Pericardium fibroblast (primary cell): ENCODE measurements around the gene CCL3. TPM values are rescaled to one million over a fixed set of nuclear protein-coding genes. Genes with fewer than 3 reads are reported as not detected.

Experiments
- total RNA-seq: library from RNA; depleted of rRNA; stranded (reverse); fragments of >200 nt; gene quantifications from 2 replicates; pipeline ENCODE4 v1.2.3, GENCODE V29; 2015

CCL3 gene
- total RNA-seq, result not detected in 2 replicates

DNA sequence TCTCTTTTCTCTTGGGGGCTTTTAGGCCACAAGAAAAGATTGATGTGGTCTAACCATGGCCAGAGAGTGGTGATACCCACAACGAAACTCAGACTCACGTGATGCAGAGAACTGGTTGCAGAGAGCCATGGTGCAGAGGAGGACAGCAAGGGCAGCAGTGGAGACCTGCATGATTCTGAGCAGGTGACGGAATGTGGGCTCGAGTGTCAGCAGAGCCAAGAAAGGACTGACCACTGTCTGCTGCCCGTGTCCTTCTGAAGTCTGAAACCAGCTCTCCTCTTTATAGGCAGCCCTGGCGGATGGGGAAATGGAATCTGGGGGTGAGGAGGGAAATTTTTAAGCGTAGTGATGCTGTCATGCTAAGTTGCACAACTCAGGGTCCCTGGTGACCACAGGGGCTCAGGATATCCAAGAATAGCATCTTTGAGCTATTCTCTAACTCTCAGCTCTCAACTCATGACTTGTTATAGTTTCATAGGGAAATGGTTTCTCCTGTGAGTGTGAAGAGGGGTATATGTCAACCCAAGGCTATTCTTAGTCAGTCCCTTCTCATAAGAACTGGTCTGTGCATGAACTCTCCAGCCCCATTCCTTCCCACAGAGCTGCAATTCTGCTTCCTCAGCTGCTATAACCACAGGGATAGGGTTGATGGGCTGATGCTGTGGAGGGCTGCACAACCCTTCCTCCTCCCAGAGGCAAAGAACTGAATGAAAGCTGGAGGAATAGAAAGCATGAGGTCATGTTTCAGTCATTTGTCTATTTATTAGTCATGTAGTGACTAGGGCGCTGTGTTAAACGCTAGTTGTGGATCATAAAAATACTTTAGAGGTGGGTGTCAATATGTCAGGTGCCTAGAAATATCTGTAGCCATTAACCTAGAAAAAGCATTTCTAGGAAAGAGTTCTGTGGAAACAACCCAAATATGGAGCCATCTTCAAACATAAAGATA lies at the start of gene CCL3:
Gene CCL3, minus strand, starts transcription at position 256 of the 949 bp plus-strand sequence. Its CDS starts 85 bp downstream, at position 171.

DNA sequence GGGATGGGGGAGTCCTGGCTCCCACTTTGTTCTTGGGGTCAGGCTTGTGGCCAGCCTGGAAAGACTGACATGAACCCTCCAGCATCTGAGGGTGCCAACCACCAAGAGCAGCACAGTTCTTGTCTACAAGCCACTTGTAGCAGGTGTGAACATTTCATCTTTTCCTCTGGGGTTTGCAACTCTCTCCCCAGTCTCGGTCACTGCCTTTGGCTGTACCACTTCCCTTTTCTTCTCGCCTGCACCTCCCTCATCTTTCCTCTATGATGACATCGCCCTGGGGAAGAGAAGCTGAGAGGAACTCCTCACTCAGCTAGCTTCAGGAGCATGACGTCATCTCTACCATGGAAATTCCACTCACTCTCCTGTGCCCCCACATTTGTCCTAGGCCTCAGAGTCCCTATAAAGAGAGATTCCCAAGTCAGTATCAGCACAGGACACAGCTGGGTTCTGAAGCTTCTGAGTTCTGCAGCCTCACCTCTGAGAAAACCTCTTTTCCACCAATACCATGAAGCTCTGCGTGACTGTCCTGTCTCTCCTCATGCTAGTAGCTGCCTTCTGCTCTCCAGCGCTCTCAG lies 13.5 kb upstream of the CCL3 start, which contains the start of gene CCL4:
Gene CCL4, plus strand, starts transcription at position 427 of the 575 bp plus-strand sequence. Its CDS starts 79 bp downstream, at position 506.

DNA sequence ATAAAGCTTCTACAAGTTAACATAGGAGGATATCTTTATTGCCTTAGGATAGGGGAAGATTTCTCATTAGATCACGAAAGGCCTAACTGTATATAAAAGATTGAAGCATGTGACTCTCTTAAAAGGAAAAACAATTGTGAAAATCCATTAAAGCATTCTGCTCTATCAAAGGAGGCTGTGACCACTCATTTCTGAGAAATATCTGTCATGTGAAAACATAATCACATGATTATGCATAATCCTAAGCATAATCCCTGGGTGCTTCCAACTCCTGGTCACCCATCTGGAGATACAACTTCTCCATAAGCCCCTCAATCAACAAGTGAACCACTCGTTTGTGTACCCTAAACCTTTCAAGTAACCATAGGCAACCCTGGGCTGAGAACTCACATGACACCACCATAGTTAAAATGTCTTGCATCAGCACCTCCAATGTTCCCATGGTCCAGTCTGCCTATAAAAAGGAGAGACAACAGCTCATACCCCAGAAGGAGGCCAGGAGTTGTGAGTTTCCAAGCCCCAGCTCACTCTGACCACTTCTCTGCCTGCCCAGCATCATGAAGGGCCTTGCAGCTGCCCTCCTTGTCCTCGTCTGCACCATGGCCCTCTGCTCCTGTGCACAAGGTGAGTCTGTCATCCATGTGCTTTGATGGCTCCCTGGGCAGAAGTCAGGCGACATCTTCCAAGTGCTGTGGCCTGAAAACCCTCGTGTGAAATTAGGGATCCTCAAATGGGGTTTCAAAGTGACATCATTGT lies 26.0 kb downstream of the CCL3 start, which contains the start of gene CCL18:
Gene CCL18, plus strand, starts transcription at position 487 of the 756 bp plus-strand sequence. Its CDS starts 71 bp downstream, at position 558.

Other genes with a start within 250 kb of the CCL3 start
- gene HEATR9, start 221.3 kb downstream of the CCL3 start, total RNA-seq, result not detected in 2 replicates
- gene CCL5, start 209.8 kb downstream of the CCL3 start, total RNA-seq, result not detected in 2 replicates
- gene RDM1, start 159.4 kb downstream of the CCL3 start, total RNA-seq, result 0.70 TPM in 1 of 2 replicates, not detected in the other
- gene LYZL6, start 146.4 kb downstream of the CCL3 start, total RNA-seq, result not detected in 2 replicates
- not detected in 2 replicates for gene CCL16, start 108.6 kb downstream of the CCL3 start, total RNA-seq
- gene CCL14, start 103.4 kb downstream of the CCL3 start, total RNA-seq, result not detected in 2 replicates
- gene CCL15, start 88.6 kb downstream of the CCL3 start, total RNA-seq, result not detected in 2 replicates
- not detected in 2 replicates for gene CCL23, start 72.2 kb downstream of the CCL3 start, total RNA-seq
- not detected in 2 replicates for gene CCL18, start 25.9 kb downstream of the CCL3 start, total RNA-seq
- gene CCL4, start 13.7 kb upstream of the CCL3 start, total RNA-seq, result not detected in 2 replicates
- gene TBC1D3B, start 86.5 kb upstream of the CCL3 start, total RNA-seq, result not detected in 2 replicates
- gene CCL3L1, start 106.6 kb upstream of the CCL3 start, total RNA-seq, result not detected in 2 replicates
- gene CCL4L2, start 120.9 kb upstream of the CCL3 start, total RNA-seq, result not detected in 2 replicates
- not detected in 2 replicates for gene TBC1D3I, start 174.4 kb upstream of the CCL3 start, total RNA-seq
- gene TBC1D3G, start 233.7 kb upstream of the CCL3 start, total RNA-seq, result under 0.01 TPM in 1 of 2 replicates, not detected in the other